Stimulated activated CD4-positive, alpha-beta T cell treated with anti-CD3 and anti-CD28 coated beads, Interleukin-4, amount 100 ng/mL, for 4 hours (primary cell): ENCODE measurements around the gene FOXJ3.

Source experiments
- DNase-seq, 2 experiments: peaks; one replicate each; pipeline ENCODE4 v3.0.0-alpha.2; 2020

Gene FOXJ3

DNA sequence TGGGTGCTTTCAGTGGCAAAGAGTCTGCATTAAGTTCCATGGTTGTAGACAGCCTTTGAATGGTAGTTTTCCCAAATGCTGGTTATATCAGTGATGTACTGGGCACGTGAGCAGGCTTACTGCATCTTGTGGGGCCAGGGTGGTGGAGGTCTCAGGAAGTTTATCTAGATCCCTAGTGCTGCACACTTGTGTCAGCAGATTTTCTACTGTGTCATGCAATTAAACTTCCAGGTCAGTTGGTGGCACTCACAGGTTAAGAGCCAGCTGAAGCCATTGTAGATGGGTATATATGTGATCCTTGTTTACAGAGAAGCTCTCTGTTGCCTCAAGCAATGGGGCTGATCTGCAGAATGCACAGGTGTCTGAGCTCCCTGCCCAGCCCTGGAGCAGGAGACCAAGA, 33.0 kb downstream of the FOXJ3 start:
- no peak for DNase-seq

DNA sequence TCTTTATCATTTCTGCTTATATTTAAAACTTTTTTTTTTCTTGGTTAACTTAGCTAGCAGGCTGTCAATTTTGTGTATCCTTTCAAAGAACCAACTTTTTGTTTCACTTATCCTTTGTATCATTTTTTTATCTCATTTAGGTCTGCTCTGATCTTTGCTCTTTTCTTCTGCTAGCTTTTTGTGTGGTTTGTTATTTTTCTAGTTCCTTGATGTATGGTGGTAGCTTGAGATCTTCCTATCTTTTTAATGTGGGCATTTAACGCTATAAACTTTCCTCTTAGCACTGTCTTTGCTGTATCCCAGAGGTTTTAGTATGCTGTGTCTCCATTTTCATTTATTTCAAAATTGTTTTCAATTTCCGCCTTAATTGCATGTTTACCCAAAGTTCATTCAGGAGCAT, 36.5 kb downstream of the FOXJ3 start:
- no peak for DNase-seq

DNA sequence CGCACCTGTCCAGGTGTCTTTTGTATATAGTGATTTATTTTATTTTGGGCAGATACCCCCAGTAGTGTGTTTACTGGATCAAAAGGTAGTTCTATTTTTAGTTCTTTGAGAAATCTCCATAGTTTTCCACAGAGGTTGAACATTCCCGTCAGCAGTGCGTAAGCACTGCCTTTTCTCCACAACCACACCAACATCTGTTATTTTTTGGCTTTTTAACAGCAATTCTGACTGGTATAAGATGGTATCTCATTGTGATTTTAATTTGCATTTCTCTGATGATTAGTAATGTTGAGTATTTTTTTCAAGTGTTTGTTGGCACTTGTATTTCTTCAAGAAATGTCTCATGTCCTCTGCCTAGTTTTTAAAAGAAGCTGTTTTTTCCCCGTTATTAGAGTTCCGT, 39.2 kb downstream of the FOXJ3 start:
- no peak for DNase-seq

DNA sequence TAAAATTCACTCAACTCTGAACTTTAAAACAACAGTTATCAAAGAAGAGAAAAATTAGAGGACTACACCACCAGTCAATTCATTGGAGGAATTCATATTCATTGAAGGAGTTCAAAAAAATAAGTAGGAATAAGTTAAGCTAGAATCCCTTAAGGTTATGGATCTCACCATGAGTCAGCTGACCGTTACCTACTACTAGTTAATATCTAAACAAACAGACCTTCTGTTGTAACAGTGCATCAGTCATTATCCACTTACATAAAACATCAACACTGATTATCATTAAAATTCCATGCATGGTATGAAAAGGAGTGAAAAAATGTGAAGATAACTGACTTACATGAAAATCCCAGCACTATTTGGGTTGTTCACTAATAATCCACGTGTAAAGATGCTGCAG, 44.9 kb downstream of the FOXJ3 start:
- DNase-seq: no peak

DNA sequence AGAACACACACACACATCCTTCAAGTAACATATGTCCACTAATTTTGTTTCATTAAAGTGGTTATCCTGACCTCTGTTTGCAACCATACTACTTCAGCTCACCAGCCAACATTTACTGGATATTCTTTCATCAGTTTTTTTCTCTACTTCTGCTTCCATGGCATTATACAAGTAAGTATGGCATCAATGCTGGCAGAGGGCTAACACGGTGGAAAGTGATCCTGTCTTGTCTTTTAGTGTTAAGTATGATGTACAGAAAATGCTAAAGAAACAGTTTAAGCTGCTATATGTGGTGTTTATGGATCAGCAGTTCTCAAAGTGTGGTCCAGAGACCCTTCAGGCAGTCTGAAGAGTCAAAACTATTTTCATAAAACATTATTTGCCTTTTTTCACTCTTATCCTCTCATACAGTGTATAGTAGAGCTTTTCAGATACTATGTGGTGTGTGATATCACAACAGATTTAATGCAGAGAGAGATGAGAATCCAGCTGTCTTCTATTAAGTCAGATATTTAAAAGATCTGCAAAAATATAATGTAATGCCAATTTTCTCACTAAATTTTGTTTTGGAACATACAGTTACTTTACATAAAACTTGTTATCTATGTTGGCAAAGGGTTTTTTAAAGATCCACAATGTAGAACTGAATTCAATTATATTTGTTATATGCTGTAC, 46.6 kb downstream of the FOXJ3 start:
- DNase-seq: no peak

DNA sequence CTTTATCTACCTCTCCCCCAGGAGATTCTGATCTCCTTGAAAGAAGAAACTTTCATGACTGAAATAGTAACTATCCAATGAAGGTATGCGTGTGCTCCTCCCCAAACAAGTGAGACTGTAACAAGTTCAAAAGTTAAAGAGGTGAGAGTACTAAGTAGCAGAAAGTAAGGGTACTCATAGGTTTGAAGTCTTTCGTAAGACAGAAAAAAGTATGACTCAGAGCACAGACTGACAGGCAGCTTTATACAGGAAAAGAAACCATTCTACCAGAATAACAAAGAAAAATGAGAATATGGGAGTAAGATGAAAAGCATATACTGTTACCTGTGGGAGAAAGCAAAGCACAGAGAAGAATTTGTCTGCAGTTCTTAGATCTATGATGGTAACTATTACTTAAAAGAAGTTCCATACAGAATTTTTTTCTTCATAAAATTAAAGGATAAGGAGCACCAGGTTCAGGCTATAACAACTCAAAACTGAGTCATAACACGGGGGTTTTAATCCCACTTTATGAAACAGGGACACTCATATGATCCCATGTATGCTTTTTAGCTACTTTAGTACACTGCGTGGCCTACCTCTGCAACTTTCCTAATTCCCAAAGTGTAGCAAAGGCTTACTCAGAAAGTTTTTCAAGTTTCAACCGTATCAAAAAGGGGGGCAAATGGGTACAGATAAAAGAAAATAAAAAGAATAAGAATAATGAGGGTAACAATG, 52.0 kb downstream of the FOXJ3 start:
- DNase-seq: no peak

DNA sequence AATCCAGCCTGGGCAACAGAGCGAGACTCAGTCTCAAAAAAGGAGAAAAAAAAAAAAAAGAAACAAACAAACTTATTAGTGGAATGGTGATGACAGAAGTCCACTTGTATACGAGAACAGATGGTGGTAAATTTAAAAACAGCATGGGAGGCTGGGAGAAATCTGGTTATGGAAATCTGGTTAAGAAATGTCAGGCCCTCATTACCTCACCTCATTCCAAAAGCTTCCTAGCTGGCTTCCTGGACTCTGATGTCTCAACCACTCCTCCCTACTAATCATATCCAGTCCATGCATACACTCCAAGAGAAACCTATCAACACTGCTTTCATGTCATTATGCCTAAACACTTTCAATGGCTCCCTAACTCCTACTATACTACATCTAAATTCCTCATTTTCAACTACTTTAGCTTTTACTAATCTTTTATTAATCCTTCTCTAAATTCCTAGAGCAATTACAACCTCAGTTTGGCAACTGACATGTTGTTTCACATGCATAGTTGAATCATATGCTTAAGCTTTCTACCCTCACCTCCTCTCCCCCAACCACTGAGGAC, 52.9 kb downstream of the FOXJ3 start:
- no peak for DNase-seq

DNA sequence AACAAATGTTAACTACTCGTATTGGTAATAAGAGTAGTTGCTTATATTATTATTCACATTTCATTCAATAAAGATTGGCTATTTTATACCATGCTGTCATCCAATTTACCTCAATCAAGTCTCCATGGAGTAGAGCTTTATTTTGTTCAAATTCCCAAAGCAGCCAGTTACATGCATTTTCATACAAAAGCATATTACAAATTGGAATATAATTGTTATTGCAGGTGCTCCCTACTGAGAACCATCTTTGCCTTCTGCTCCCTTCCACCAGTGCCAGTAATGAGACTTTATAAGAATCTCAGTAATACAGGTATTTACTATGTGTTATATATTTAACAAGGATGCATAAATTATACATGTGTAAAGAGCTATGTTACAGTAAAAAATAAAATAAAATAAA, 54.2 kb downstream of the FOXJ3 start:
- no peak for DNase-seq

DNA sequence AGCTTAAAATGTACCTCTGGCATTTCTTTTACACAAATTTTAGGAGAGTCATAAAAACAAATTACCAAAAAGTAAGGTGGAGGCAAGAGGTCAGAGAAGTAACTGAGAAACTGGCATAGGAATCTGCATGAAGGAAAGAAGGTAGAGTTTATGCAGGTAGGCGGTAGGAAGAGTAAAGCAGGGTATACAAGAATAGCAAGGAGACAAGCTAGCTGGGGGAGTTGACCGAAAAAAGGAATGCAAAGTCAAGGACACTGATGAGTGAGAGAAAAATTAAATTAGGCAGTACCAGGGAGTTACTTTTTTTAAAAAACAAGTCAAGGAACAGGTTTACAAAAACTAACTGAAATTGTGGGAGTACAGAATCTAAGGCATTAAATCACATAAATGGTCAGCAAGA, 56.0 kb downstream of the FOXJ3 start:
- no peak for DNase-seq

DNA sequence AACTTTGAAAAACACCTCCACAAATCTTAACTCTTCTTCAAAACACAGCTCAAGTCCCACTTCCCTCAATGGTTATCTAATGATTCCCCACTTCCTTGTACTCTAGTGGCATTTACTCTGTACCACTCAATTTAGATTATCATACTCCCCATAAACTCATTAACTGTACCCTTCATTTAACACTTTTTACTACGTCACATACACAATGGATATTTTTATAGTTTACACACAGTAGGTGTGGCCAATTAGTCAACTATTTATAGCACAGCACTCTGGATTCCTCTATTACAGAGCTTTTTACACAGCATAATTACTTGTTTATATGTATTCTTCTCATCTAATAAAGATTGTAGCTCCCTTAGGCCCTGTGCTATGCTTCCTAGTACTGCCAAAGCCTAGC, 62.1 kb downstream of the FOXJ3 start:
- DNase-seq: no peak

DNA sequence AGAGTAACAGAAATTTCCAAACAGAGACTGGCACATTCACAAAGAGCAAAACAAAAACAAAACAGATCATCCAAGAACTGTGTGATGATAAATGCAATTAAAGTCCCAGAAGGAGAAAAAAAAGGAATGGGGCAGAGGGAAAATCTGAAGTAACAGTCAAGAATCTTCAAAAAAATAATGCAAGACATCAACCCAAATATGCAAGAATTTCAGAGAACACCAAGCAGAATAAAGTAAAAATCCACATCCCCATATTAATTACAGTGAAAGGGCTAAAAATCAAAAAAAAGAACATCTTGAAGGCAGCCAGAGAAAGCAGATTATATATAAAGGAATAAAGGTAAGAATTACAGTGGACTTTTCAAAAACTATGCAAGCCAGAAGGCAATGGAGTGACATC, 67.1 kb downstream of the FOXJ3 start:
- no peak for DNase-seq

DNA sequence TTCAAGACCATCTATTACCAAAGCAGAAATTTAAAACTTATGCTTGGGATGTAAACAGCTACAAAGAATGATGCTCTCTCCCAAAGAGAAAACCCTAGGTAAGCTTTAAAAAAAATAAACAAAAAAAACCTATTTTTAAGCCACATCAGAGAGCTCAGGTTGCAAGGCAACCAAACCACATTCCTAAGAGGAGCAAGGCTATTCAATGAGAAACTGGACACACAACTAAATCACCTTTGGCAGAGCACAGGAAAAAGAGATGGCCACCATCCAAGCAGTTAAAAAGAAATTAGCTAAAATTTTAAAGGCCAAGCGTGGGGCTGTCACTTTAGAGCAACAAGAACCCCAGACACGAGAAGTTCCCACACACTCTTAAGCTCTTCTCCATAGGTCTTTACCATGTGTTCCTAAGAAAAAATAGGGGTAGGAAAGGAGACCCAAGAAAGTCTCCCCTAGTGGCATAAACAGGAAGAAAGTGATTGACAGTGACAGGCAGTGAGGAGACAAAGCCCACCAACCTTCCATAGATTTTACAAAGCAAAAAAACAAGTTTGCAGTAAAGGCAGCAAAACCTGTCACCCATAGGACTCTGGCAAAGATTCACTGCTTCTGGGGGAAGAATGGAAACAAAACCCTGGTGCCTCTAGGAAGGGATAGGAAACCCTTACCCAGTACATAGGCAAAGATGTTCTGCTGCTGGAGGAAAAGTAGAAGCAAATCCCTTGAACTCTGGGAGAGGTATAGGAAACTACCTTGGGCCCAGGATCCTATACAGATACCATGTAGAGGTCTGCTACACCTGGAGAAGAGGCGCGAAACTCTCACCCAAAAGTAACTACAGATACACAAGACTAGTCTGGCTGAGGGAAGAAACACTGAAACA, 68.5 kb downstream of the FOXJ3 start:
- DNase-seq: no peak

DNA sequence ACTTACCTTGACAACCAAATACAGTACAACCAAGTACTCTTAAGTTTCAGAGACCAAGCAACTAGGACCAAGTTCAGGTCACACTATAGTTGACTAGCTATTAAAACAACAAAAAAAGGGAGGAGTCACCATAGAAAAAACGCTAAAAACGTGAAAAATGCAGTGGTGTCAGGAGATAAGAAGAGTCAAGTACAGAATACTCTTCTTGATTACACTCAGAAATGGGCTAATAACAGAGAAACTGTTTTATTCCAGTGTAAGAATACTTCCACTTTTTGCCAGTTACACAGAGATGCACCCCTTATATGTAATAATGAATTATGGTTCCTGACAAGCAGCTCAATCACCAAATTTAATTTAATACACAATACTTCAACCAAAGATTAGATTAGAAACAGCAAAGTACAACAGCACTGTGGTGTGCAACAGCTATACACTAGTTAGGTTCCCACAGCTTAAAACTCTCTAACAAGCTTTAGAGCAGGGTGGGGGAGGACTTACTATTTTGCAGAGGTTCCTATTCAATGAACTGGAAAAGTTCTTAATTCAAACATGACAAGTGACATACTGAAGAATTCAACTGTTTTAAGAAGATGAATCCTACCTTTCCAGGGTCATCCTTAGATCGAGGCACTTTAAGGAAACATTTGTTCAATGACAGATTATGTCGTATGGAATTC, 70.4 kb downstream of the FOXJ3 start:
- DNase-seq: no peak

DNA sequence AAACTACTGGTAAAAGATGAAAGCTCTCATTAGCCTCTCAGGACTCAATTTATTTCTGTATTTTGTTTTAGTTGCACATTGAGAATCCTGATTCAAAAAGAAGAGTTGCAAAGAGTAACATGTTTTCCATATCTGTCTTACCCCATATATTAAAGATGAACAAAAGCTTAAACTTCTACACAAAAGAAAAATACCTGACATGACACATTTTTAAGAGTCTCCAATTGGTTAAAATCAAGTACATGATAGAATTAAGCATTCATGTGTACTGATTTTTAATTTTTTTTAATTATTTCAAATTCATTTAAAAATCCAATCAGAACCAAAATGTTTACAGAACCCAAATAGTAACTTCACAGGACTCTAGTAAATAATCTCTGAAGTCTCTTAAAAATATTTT, 72.0 kb downstream of the FOXJ3 start:
- no peak for DNase-seq

DNA sequence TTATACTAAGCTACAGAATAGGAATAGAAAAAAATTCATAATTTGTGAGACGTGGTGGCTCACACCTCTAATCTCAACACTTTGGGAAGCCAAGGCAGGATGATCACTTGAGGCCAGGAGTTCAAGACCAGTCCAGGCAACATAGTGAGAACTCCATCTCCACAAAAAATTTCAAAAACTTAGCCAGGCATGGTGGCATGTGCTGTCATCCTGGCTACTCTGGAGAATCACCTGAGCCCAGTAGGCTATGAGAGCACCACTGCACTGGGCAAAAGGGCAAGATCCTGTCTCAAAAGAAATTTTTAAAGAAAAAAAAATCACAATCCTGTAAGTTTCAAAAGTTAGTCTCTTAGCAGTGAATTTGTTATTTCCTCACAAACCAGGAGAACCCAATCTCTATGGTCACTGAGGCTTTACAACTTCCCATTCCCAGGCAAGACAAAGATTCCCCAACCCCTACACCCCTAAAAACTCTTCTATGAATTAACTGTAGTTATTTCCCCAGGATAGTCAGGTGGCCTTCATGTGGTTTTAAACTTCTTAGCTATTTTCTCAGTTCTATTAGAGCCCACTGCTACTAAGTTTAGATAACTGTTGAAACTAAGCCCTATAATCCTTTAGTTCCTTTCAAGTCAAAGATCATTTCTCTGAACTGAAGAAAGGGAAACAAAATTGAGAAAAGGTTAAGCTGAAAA, 74.5 kb downstream of the FOXJ3 start:
- no peak for DNase-seq

DNA sequence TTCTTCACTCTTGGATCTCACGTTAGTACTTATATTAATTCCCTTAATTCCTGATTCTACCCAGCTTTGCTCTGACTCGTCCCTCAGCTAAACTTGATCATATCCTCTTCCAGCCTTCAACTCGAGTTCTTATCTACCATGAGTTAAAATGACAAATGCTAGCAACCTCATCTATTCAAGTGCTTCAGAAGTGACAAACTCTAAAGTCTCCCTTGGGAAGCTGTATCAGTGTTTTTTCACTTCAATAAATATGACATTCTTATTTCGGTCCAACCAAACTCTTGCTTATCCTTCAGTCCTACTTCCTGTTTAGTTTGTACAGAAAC, 75.3 kb downstream of the FOXJ3 start:
- DNase-seq: no peak

DNA sequence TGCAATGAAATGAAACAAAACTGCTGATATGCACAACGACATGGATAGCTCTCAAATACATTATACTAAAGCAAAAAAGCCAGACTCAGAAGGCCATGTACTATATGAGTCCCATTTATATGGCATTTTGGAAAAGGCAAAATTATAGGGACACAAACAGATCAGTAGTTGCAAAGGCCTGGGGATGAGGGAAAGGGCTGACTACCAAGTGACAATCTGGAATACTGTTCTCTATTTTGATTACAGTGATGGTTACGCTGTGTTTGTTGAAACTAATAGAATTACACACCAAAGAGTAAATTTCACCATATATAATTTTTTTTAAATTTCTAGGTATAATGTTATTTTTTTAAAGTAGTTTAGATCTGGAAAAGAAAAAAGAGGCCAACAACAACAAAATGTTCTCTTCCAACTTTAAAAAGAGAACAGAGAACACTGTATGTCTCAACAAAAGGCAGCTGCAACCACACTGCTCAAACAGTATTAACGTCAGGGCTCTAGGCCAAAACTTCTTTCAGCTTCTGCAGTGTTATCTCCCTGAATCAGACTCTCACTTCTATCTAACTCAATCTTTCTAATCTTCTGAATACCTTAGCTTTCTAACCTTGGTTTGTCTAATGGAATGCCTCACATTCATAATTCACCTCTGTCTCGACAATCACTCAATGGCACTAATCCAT, 75.8 kb downstream of the FOXJ3 start:
- no peak for DNase-seq

DNA sequence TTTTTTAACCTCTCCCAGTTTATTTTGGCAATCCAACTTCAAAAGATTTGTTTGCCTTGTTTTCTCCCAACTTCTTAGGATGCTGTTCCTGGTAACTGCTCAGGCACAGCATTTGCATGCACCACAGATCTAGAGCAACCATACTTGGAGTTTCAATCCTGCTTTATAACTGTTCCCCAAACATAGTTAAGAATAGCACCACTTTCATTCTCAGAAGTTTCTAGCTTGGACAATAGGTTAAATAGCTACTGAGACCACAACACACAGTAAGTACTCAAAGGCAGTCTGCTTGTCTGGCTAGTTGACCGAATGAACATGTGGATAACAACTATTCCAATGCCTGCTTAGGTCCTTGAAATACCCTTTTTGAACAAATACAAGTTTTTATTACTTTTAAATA, 76.8 kb downstream of the FOXJ3 start:
- DNase-seq: no peak

DNA sequence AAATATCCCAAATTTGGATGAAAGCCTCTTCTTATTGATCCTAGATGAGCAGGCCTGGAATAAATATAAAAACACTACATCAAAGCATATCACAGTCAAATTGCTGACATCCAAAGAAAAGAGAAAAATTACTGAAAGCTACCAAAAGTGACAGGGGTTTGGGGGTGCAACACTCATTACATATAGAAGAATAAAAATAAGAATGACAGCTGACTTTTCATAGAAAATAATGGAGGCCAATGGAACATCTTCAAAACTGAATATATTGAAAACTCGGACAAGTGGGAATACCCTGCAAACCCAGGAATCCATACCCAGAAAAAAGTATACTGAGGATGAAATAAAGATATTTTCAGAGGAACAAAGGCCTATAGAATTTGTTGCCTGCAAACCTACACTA, 84.0 kb downstream of the FOXJ3 start:
- no peak for DNase-seq

DNA sequence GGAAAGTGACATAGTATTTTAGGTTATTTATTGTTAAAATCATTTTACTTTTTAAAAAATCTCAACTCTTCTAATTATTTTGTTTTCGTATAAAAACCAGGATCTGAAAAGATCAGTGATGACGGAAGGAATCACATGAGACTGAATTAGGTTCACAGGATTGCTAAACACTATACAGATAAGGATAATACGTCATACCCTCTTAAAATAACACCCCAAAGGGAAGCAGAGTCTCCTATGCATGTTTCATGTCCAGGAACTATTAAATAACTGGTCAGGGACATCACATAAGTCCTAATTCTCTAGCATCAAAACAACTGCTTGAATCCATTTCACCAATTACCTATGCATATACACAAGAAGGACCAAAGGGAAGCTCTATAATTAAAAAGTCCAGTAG, 84.9 kb downstream of the FOXJ3 start:
- no peak for DNase-seq

DNA sequence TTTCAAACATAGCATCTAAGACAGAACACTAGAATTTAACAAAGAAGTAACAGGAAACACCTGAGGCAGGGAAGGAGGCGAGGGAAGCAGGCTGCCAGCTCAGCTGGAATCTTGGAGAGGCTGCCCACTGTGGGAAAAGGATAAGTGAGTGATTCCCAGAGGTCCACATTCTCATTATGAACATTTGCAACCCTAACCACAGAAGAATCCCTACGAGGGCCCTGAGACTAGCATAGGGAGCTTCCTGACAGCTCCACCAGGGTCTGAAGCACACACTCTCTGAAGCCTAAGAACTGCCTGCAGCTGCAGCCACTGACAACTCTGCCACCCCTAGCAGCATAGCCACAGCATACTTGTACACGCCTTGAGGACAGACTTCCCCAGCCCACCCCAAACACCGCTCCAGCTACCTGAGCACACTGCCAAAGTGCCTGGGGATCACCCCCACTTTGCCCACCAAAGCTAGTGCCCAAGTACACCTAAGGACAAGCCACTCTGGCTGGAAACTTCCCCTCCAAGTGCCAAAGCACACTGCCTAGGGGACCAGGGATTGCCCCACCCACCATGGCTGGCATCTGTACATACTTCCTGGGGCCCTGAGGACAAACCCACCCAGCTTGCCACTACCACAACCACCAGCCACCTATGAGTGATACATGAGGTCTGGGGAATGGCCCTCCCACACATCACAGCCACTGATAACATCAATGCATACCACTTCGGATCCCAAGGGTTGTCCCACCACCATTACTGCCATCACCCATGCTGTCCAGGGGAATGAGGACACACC, 93.9 kb downstream of the FOXJ3 start:
- no peak for DNase-seq
